ENCODE results near the gene ATP9B. TPM values are rescaled to one million over a fixed set of nuclear protein-coding genes. Genes with fewer than 3 reads are reported as not detected.

Gene ATP9B
- total RNA-seq, 8 experiments from 2014 or later: 15.6 to 44.1 (median 21.6) TPM

GRCh38 chr18:79299711-79300110 lies 230.5 kb downstream of the ATP9B start:
- ATAC-seq (replicated peaks in 6 of 8): no peak
- Histone ChIP-seq H3K4me3 (no peak overlapping the region), H3K27ac (no peak overlapping the region), H3K4me1 (replicated peaks in 1 of 2) (peaks cover 0 to 13% of the 10 kb centered on the region in 2 donors)
- in situ Hi-C loops (cut with MboI; ENCODE audit: low pct_unique_long_range_greater_than_20kb in 2 of 9, low sequenced_read_pairs in 9 of 9, unreplicated experiment in 9 of 9): no loop called here
- 78 to 100% (median 100%) methylated on average over 1 to 7 of the region's 8 CpGs; no CpG with 5 or more reads in 4 of the 10 experiments for WGBS, 10 experiments

GRCh38 chr18:79300413-79300812 lies 231.2 kb downstream of the ATP9B start:
- in situ Hi-C loops (cut with MboI; ENCODE audit: low pct_unique_long_range_greater_than_20kb in 2 of 9, low sequenced_read_pairs in 9 of 9, unreplicated experiment in 9 of 9): no loop called here
- WGBS, 10 experiments: 0 to 100% (median 54%) methylated on average over 1 to 9 of the region's 9 CpGs; no CpG with 5 or more reads in 2 of the 10 experiments
- no peak overlapping the region for H3K27ac ChIP-seq
- ATAC-seq (replicated peaks in 6 of 8): peak in 2 of 8 experiments; percentile 10 to 71
- no peak overlapping the region for H3K4me3 ChIP-seq
- H3K4me1 ChIP-seq (replicated peaks in 1 of 2): peaks cover 0 to 13% of the 10 kb centered on the region in 2 donors

DNA sequence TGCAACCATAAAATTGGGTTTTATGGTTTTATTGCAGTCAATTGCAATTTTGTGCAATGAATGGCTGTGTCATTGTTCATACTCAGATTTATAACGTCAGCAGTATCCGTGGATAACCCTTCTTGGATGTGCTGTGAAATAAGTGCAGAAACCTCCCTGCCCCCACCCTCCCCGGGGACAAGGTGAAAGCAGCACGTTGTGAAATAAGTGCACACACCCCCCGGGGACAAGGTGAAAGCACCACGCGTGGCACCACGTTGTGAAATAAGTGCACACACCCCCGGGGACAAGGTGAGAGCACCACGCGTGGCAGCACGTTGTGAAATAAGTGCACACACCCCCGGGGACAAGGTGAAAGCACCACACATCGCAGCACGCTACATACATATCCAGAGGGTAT lies 232.9 kb downstream of the ATP9B start:
- in situ Hi-C loops (cut with MboI; ENCODE audit: low pct_unique_long_range_greater_than_20kb in 2 of 9, low sequenced_read_pairs in 9 of 9, unreplicated experiment in 9 of 9): no loop called here
- ATAC-seq (replicated peaks in 6 of 8): no peak
- 80 to 100% (median 83%) methylated on average over 1 to 9 of the region's 15 CpGs; no CpG with 5 or more reads in 3 of the 10 experiments for WGBS, 10 experiments
- Histone ChIP-seq H3K4me1 (replicated peaks in 1 of 2) (peaks cover 0 to 15% of the 10 kb centered on the region in 2 donors), H3K27ac (no peak overlapping the region), H3K4me3 (no peak overlapping the region)

DNA sequence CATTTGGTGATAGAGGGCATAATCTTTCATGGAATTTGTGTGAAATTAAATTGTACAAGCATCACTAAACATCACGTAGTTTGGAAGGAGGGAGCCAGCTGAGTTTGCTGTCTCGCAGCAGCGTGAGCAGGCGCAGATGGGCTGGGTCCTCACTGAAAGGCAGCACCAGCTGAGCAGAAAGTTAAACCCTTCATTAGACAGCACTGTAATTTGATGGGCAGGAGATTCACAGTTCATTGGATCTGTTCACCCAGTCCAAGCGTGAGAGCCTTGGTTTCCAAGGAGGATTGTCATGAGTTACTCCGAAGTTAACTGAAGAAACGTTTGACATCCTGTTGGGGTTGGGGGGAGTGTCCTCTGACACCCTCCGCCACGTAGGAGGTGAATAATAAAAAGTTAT lies 236.7 kb downstream of the ATP9B start:
- ATAC-seq (replicated peaks in 6 of 8): peak in 4 of 8 experiments; percentile 38 to 71 (median 66)
- H3K4me3 ChIP-seq: no peak overlapping the region
- 58 to 100% (median 87%) methylated on average over 1 to 9 of the region's 9 CpGs; no CpG with 5 or more reads in 1 of the 10 experiments for WGBS, 10 experiments
- H3K4me1 ChIP-seq (replicated peaks in 1 of 2): peaks cover 0 to 6% of the 10 kb centered on the region in 2 donors
- in situ Hi-C loops (cut with MboI; ENCODE audit: low pct_unique_long_range_greater_than_20kb in 2 of 9, low sequenced_read_pairs in 9 of 9, unreplicated experiment in 9 of 9): no loop called here
- no peak overlapping the region for H3K27ac ChIP-seq

- Histone ChIP-seq H3K27ac (no peak overlapping the region), H3K4me3 (no peak overlapping the region), H3K4me1 (replicated peaks in 1 of 2) (peaks cover 7 to 17% of the 10 kb centered on the region in 2 donors)
- ATAC-seq (replicated peaks in 6 of 8): peak in 3 of 8 experiments; percentile 70 to 91 (median 90)
- in situ Hi-C loops (cut with MboI; ENCODE audit: low pct_unique_long_range_greater_than_20kb in 2 of 9, low sequenced_read_pairs in 9 of 9, unreplicated experiment in 9 of 9): no loop called here
- 22 to 100% (median 91%) methylated on average over 1 to 11 of the region's 11 CpGs for WGBS, 10 experiments
These were observed 240.6 kb downstream of the ATP9B start for GRCh38 chr18:79309614-79310358.

GRCh38 chr18:79314838-79315388 lies 245.7 kb downstream of the ATP9B start:
- 60 to 94% (median 81%) methylated on average over 2 to 9 of the region's 12 CpGs; no CpG with 5 or more reads in 1 of the 10 experiments for WGBS, 10 experiments
- ATAC-seq (replicated peaks in 6 of 8): peak in 4 of 8 experiments; percentile 59 to 75 (median 66)
- peaks cover 28 to 34% of the 10 kb centered on the region in 2 donors for H3K4me1 ChIP-seq (replicated peaks in 1 of 2)
- H3K4me3 ChIP-seq: no peak overlapping the region
- no peak overlapping the region for H3K27ac ChIP-seq
- in situ Hi-C loops (cut with MboI; ENCODE audit: low pct_unique_long_range_greater_than_20kb in 2 of 9, low sequenced_read_pairs in 9 of 9, unreplicated experiment in 9 of 9): no loop called here

DNA sequence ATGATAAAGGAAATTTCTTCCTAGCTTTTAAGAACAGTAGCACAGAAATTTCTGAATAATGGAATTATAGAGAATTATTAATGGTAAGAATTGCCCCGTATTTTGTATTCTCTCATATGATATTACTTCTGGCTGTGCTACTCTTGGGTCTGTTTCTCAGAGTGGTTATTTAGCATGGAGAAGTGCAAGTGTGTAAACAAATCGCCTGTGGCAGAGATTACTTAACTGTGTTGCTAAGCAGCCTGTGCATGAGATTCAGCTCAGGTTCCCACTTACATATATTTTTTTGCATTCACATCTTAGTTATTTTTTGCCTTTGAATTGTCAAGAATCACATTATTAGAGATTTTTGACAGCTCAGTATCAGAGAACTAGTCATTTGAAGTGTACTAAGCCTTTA lies 246.4 kb downstream of the ATP9B start:
- H3K27ac ChIP-seq: no peak overlapping the region
- peak in 4 of 8 experiments; percentile 44 to 90 (median 74) for ATAC-seq (replicated peaks in 6 of 8)
- in situ Hi-C loops (cut with MboI; ENCODE audit: low pct_unique_long_range_greater_than_20kb in 2 of 9, low sequenced_read_pairs in 9 of 9, unreplicated experiment in 9 of 9): no loop called here
- 29 to 100% (median 71%) methylated on average over 1 to 2 of the region's 2 CpGs; no CpG with 5 or more reads in 2 of the 10 experiments for WGBS, 10 experiments
- H3K4me3 ChIP-seq: no peak overlapping the region
- peaks cover 32 to 34% of the 10 kb centered on the region in 2 donors for H3K4me1 ChIP-seq (replicated peaks in 1 of 2)

DNA sequence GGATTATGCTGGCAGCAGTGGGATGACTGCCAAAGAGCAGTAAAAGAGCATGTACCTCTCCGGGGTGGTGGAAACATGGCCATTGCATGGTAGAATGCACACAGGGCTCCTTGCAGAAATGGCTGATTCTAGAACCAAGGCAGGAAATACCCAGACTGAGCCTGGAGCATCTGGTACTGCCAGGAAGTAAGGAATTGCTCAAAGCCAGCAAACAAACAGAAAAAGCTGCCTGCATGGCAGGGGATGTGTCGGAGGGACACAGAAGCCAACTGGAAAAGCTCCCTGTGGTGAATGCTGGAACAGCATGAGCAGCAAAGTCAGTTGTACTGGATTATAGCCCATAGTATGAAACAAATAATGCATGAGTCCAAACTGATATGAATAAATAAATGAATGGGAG lies 248.5 kb downstream of the ATP9B start:
- 57 to 100% (median 90%) methylated on average over 1 to 2 of the region's 2 CpGs; no CpG with 5 or more reads in 4 of the 10 experiments for WGBS, 10 experiments

DNA sequence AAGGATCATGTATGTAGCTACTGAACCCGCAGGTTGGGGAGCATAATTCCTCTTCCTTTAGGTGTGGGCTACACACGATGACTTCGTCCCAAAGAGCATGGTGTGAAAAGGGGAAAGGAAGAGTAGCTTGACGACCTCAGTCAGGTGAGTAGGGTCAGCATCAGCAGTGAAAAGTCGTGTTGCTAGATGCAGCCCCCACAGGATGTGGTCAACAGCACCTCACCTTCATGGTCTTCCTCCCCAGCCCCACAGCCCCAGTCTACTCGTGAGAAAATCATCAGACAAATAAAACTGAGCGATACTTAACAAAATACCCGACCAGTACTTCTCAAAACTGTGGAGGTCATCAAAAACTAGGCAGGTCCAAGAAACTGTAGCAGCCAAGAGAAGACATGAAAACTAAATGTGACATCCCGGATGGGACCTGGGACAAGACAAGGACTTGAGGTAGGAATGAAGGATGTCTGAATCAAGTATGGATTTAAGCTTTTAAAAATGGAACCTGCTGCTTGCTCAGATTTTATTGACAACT lies 249.0 kb downstream of the ATP9B start:
- 80 to 100% (median 95%) methylated on average over 2 to 8 of the region's 9 CpGs for WGBS, 10 experiments
- Histone ChIP-seq H3K4me1 (replicated peaks in 1 of 2) (peaks cover 28 to 34% of the 10 kb centered on the region in 2 donors), H3K27ac (no peak overlapping the region), H3K4me3 (no peak overlapping the region)
- in situ Hi-C loops (cut with MboI; ENCODE audit: low pct_unique_long_range_greater_than_20kb in 2 of 9, low sequenced_read_pairs in 9 of 9, unreplicated experiment in 9 of 9): no loop called here
- ATAC-seq (replicated peaks in 6 of 8): no peak

More for the DNA sequence above, 248.5 kb downstream of the ATP9B start:
- Histone ChIP-seq H3K27ac (no peak overlapping the region), H3K4me3 (no peak overlapping the region), H3K4me1 (replicated peaks in 1 of 2) (peaks cover 32 to 34% of the 10 kb centered on the region in 2 donors)
- in situ Hi-C loops (cut with MboI; ENCODE audit: low pct_unique_long_range_greater_than_20kb in 2 of 9, low sequenced_read_pairs in 9 of 9, unreplicated experiment in 9 of 9): no loop called here
- ATAC-seq (replicated peaks in 6 of 8): no peak

DNA sequence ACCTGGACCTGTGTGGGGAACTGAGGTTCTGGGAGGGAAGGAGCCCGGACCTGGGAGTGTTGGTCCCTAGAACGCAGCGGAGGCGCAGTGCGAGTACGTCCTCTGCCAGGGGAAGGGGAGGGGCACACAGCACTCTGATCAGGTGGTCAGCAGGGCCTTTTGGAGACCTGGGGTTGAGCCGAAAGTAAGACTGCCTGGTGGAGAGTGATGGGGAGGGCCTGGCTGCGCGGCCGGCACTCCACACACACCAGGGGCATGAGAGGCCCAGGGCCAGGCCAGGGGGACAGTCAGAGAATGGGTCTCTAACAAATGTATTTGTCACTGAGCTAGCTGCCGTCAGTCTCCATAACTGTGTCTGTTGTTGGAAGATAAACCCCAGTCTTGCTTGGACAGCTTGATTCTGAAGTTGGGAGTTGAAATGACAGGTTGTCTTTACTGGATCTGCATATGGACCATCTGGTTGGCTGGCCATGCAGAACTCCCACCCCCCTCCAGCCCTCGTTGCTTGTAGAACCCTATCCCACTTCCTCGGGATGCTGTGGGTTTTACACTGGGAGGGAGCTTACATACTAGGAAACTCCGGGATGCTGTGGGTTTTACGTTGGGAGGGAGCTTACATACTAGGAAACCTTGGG lies 251.1 kb downstream of the ATP9B start:
- H3K27ac ChIP-seq: no peak overlapping the region
- H3K4me3 ChIP-seq: no peak overlapping the region
- ATAC-seq (replicated peaks in 6 of 8): peak in 2 of 8 experiments; percentile 32 to 38
- in situ Hi-C loops (cut with MboI; ENCODE audit: low pct_unique_long_range_greater_than_20kb in 2 of 9, low sequenced_read_pairs in 9 of 9, unreplicated experiment in 9 of 9): no loop called here
- H3K4me1 ChIP-seq (replicated peaks in 1 of 2): peaks cover 13 to 21% of the 10 kb centered on the region in 2 donors
- WGBS, 10 experiments: 67 to 95% (median 79%) methylated on average over 3 to 8 of the region's 15 CpGs; no CpG with 5 or more reads in 2 of the 10 experiments

DNA sequence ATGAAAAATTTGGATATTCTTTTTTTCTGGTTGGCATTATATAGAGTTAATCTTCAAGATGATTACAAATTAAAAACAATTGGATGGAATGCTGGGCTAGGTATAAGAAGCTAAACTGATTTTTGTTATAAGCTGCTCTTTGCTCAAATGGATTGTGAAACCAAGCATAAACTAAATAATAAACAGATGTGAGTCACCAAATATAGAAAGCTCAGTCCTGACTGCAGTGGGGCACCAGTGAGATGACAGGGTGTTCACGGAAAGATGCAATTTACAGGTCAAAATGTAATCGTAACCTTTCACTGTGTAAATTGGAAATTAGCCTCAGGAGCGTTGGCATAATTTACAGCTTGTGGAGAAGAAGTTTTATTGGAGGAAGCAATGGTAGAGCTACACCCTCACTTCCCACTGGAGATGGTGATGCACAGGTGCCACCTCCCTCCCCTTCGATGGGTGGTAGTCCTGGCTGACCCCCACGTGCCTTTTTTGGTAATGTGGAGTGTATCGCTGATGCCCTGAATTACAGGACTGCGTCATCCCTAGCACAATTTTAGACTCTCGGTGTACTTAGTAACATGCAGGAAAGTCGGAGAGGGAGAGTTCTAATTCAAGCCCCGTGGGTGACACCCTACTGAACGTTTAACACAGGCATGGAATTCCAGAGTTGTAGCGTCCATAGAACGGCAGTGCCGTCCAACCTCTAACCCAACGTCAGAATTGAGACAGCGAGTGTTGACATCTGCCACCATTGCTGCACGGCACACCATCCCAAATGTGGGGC lies 252.6 kb downstream of the ATP9B start:
- in situ Hi-C loops (cut with MboI; ENCODE audit: low pct_unique_long_range_greater_than_20kb in 2 of 9, low sequenced_read_pairs in 9 of 9, unreplicated experiment in 9 of 9): no loop called here
- no peak overlapping the region for H3K4me3 ChIP-seq
- WGBS, 10 experiments: 7 to 100% (median 73%) methylated on average over 1 to 15 of the region's 17 CpGs; no CpG with 5 or more reads in 2 of the 10 experiments
- peak; percentile 67 to 91 (median 88) for ATAC-seq (replicated peaks in 6 of 8)
- H3K27ac ChIP-seq: no peak overlapping the region
- H3K4me1 ChIP-seq (replicated peaks in 1 of 2): peaks cover 8 to 13% of the 10 kb centered on the region in 2 donors

DNA sequence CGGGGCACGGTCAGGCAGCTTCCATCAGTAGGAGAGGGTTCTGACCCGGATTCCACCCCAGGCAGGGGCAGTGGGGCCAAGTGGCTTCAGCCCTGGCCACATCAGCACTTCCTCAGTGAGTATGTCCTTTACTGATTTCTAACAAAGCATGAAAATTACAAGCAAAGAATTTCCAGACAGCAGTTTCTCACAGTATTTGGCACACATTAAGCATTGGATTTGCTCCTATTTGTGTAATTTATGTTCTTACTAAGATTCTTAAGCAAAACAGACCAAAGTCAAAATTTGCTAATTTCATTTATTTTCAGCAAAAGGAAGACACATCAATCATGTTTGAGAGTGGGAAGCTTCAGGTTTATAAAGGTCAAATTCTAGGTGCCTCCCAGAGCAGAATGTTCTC lies 253.2 kb downstream of the ATP9B start:
- no peak for ATAC-seq (replicated peaks in 6 of 8)
- Histone ChIP-seq H3K4me1 (replicated peaks in 1 of 2) (peaks cover 8 to 13% of the 10 kb centered on the region in 2 donors), H3K27ac (no peak overlapping the region), H3K4me3 (no peak overlapping the region)
- 0 to 100% (median 93%) methylated on average over 1 to 3 of the region's 3 CpGs; no CpG with 5 or more reads in 5 of the 10 experiments for WGBS, 10 experiments
- in situ Hi-C loops (cut with MboI; ENCODE audit: low pct_unique_long_range_greater_than_20kb in 2 of 9, low sequenced_read_pairs in 9 of 9, unreplicated experiment in 9 of 9): no loop called here

All from motor neuron (in vitro differentiated cells).